NCI-H226 (cell line): ENCODE measurements around the gene CORO1A.
"Not testable (repeated sequence)": the region's sequence is repeated elsewhere in the genome, so short reads cannot be mapped to it uniquely, and the experiment has no call there.

Experiments
- DNase-seq: peaks from one replicate; pipeline ENCODE4 v3.0.0-alpha.2; 2015

CORO1A gene

DNA sequence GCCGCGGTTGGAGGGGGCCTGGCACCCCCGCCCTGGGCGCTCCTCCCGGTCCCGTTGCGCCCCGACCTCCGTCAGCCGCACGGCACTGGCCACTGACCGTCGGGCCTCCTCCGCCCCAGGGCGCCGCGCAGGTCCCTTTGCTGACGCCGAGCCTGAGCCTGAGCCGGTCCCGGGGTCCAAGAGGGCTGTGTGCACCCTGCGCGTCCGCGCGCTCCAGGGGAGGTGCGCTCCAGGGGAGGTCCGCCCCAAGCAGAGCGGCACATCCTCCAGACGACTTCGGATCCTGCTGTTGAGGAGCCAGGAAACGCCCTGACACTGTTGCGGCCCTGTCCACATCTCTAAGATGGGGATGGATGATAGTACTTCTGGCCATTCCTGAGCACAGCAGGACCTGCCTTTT is 22.9 kb downstream of the CORO1A start:
- DNase-seq: not testable (repeated sequence)

DNA sequence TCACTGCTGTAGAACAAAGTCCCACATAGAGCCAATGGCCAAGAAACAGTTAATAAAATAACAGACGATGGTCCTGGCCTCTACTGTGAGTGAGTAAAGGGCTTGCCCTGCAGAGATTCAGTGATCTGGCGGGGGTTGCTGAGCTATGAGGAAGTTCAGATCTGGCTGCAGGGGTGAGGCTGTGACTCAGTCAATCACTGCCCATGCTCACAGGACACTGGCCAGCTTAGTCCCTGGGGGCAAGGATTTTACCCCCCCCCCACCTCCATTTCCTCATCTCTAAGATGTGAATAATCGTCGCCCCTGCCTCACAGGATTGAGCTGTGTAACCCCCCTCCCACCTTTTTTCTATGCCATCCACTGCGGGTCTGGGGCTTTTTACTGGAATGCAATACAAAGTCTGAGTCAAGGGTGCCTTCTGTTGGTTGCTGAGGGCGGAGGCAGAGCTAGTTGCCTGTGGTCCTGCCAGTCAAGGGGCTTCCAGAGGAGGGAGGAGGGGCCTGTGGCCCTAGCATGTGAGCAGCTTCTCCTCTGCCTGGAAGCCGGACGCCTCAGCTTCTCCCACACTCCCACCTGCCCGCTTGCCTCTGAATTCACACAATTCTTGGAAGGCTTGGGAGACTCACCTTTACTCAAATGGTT is 23.8 kb downstream of the CORO1A start:
- DNase-seq: not testable (repeated sequence)

DNA sequence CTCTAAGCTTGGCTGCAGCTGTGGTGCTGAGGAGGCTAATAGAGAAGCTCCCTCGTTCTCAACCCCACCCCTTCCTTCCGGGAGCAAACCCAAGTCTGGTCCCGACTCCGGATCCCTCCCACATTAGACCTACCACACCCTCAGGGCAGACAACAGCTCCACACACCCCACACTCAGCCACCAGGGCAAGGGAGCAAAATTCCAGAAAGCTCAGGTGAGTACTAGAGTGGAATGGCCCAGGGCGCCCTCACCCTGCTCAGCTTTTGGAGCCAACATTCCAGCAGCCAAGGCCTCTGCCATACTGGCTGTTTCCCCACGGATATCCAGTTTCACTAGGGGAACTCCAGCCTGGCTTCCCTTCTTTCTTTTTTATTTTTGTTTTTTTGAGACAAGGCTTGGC is 25.6 kb downstream of the CORO1A start:
- not testable (repeated sequence) for DNase-seq

DNA sequence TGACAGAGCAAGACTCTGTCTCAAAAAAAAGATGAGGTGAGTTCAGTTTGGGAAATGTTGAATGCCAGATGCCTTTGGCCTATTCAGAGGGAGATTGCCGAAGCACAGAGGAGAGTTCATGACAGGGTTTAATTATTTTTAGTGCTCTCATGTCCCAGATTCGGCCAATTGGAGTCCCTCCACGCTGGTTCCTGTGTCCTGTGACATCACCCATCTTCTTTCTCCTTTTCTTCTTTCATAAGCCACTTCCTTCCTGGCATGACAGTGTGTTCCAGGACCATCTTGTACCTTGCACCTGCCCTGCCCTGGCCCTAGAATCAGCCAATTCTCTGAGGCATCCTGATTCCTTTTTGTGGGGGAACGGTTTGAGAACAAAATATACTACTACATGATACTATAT is 28.0 kb downstream of the CORO1A start:
- DNase-seq: not testable (repeated sequence)

DNA sequence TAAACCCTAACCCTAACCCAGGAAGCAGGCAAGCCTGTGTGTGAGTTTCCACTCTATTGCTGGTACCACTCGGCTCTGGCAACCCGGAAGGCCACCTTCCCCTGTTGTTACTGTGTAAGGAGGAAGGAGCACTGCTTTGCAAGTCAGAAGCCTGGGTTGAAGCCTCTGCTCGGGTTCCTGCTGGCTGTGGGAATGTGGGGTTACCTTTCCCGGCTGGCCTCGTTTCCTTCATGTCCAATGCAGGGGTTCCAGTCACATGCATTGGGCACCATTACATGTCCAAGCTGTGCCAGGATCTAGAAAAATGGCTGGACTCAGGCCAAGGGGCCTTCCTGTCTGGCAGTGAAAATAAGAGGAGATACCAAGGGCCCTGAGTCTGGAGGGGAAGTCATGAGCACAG is 33.7 kb downstream of the CORO1A start:
- DNase-seq: not testable (repeated sequence)
